HK-2 (cell line): ENCODE results near the gene NDUFB4.
"Not testable (repeated sequence)": the region's sequence is repeated elsewhere in the genome, so short reads cannot be mapped to it uniquely, and the experiment has no call there.

Experiments used
- DNase-seq: peaks from one replicate; pipeline ENCODE4 v3.0.0-alpha.2; 2018; ENCODE audit not compliant: unreplicated experiment

NDUFB4 gene

GRCh38 chr3:120569222-120570057, 26.7 kb upstream of the NDUFB4 start:
- no peak for DNase-seq

DNA sequence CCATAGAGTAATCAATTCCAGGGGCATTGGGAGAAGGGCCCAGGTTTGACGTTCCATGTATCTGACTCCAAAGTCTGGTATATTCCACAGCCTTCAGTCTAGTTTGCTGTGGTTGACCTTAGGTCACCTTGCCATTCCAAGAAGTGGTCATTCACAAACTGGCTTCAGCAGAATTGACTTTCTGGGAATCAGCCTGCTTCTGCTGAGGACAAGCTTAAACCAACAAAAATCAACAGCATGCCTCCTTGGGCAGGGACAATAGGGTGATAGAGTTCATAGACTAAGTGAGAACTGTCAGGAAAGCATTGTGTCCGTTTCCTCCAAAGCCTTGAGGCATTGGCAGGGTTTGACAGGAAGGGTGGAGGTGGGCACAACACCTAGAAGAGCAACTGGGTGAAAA, 24.1 kb upstream of the NDUFB4 start:
- DNase-seq = no peak

GRCh38 chr3:120587332-120587975, 8.7 kb upstream of the NDUFB4 start:
- DNase-seq = no peak

GRCh38 chr3:120595788-120596115, 384 bp upstream of the NDUFB4 start:
- no peak for DNase-seq

- no peak for DNase-seq
Observed at GRCh38 chr3:120596853-120597223, 702 bp downstream of the NDUFB4 start.

DNA sequence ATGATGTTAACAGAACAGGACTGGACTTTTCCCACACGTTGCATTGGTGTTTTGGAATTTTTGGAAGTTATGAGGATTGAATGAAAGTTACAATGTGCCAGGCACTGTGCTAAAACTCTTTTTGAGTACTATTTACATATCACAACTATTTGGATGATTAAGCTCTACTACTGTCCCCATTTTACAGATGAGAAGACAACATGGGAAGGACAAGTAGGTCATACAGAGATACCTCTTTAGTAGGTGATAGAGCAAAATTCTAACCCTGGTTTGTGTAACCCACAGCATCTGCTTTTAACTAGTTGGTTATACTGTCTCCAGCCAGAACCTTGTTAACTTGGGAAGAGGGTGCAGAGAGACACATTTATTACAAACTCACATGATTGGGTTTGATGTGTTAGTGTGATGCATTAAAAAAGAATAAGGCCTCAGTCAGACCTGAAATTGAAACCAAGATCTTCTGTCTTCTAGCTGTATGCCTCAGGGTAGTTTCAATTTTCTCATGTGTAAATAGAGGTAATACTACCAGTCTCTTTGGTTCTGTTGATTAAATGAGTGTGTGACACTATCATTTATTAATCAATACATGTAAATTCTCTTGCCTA, 1.4 kb downstream of the NDUFB4 start:
- DNase-seq = no peak

GRCh38 chr3:120599211-120599610, 3.1 kb downstream of the NDUFB4 start:
- no peak for DNase-seq

DNA sequence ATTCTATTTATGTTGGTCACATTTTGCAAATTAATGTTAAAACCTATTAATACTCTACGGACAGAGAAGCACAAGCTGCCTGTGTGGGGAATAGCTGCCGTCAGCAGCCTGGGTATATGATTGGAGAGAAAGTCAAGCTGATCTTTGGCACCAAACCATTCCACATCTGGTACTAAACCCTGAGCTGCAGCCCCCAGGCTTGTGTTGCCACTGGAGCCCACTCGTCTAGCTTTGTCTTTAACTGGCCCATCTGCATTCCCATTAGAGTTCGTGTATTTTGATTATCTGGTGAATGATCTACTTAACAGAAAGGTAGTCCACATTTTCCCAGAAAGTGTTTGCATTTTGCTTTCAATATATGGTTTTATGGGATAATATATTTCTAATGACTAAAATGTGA, 5.4 kb downstream of the NDUFB4 start:
- DNase-seq = no peak

DNA sequence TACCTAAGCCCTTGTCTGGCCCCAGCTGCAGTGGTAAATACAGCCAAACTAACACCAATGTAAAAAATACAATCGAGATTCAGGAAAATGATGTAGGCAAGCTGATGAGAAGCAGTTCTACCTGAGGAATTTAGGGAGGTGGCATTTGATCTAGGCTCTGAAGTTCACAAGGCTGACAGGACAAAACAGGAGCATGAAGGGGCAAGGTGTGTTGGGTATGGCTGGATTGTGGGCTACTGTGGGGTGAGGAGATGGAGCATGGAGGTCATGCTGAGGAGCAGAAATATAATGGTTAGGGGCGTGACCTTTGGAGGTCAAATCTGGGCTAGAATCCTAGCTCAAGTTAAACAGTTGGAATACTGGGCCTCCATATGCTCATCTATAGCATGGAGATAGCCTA, 6.5 kb downstream of the NDUFB4 start:
- no peak for DNase-seq

DNA sequence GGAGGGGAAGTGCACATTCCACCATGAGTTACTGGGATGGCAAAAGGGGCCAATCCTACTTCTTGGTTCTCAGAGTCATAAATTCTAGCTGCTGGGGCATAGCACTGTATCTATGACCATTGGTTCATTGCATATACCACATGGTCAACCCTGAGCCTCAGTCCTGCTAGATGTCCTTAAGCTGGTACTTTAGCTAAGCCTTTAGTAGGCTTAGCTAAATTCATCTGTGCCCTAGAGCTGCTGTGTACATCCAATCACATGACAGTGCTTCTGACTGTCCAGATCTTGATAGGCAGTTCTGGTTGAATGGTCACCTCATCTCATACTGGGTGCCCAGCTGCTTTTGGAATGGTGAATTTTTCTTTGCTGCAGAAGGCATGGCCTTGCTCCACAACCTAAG, 8.2 kb downstream of the NDUFB4 start:
- no peak for DNase-seq

GRCh38 chr3:120604784-120605183, 8.6 kb downstream of the NDUFB4 start:
- DNase-seq = no peak

- DNase-seq = no peak
Observed at GRCh38 chr3:120608506-120608905, 12.4 kb downstream of the NDUFB4 start.

GRCh38 chr3:120614765-120615164, 18.6 kb downstream of the NDUFB4 start:
- no peak for DNase-seq

GRCh38 chr3:120615847-120616609, 19.9 kb downstream of the NDUFB4 start:
- DNase-seq = no peak

DNA sequence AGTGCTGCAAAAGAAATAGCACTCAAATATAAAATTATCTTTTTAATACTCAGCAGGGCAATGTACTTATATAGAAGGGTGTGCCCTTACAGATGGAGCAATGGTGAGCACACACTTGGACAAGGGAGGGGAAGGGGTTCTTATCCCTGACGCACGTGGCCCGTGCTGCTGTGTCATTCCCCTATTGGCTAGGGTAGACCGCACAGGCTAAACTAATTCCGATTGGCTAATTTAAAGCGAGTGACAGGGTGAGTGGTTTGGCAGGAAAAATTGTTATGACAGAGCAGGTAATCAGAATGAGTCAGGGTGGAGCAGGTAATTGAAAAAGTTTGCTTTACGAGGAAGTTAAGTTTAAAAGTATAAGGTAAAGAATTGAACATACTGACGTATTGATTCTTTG, 20.6 kb downstream of the NDUFB4 start:
- DNase-seq = not testable (repeated sequence)

- no peak for DNase-seq
Observed at GRCh38 chr3:120622457-120622856, 26.3 kb downstream of the NDUFB4 start.

- DNase-seq = peak; percentile 25
Observed at GRCh38 chr3:120622870-120623726, 27.0 kb downstream of the NDUFB4 start.

DNA sequence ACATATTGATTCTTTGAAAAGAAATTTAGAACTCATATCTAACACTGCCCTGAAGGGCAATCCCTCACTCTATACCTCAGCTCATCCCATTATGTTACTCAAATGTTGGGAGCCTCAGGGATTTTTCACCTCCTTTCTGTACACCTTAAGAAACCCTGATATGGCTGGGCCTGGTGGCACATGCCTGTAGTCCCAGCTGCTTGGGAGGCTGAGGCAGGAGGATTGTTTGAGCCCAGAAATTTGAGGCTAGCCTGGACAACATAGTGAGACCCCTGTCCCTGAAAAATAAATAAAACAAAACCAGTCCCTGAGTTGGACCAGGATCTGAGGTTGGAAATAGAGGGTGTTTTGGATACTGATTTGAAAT, 27.6 kb downstream of the NDUFB4 start:
- DNase-seq = no peak

- no peak for DNase-seq
Observed at GRCh38 chr3:120625159-120625586, 29.0 kb downstream of the NDUFB4 start.

DNA sequence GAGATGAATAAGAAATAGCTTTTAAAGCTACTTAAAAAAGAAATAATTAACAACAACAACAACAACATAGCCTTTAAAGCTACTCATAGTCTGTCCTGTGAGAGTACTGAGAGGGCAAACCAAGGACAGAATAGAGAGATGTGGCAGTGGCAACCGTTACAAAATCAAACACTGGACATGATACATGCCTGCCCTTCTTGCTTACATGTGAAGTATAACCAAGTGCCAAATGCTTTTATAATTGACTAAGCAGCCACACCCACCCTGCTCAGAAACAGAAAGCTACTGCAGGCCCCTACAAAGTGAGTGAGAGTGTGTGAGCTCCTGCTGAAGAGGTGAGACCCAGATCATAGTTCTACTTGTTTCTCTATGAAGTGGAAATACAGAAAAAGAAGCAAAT, 38.4 kb downstream of the NDUFB4 start:
- no peak for DNase-seq

DNA sequence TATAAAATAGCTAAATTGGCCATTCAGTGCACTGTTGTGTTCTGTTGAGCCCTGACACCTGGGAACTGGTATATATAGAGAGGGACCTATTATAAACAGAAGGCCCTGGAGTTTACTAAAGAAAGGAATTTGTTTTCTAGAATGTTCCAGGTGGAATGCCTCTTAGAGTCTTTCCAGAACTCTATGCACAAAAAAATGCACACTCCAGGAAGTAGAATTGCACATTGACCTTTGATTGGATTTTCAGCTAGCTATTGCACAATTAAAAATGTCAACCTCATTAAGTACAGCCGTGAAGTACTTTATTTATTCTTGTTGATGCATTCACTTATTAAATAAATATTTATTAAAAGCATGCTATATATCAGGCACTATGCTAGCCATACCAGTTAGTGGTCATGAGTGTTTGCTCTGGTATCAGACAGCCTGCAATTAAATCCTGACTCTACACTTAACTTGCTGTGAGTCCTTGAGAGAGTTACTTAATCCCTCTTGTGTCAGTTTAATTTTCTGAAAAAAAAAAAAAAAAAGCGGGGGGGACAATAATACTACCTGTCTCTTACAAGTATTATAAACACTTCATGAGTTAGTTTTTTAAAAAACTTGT, 40.8 kb downstream of the NDUFB4 start:
- no peak for DNase-seq
